ENCODE measurements around the gene BSN.
A peak's percentile ranks its signal among the peaks of the same experiment; 100 is the strongest.
"Not testable (repeated sequence)": the region's sequence is repeated elsewhere in the genome, so short reads cannot be mapped to it uniquely, and the experiment has no call there.

BSN gene

GRCh38 chr3:49674497-49674983 is 120.3 kb downstream of the BSN start:
- DNase-seq, result no peak

GRCh38 chr3:49675912-49676311 is 121.6 kb downstream of the BSN start:
- DNase-seq, result no peak

GRCh38 chr3:49680493-49681231 is 126.4 kb downstream of the BSN start:
- DNase-seq, result no peak

GRCh38 chr3:49681232-49681522 is 126.9 kb downstream of the BSN start:
- no peak for DNase-seq

- no peak for DNase-seq
Observed at GRCh38 chr3:49681543-49681942, 127.3 kb downstream of the BSN start.

GRCh38 chr3:49683162-49683561 is 128.9 kb downstream of the BSN start:
- no peak for DNase-seq

- DNase-seq, result not testable (repeated sequence)
Observed at GRCh38 chr3:49684453-49684852, 130.2 kb downstream of the BSN start.

- DNase-seq, result not testable (repeated sequence)
Observed at GRCh38 chr3:49685103-49685502, 130.8 kb downstream of the BSN start.

- DNase-seq, result not testable (repeated sequence)
Observed at GRCh38 chr3:49685846-49686245, 131.6 kb downstream of the BSN start.

- not testable (repeated sequence) for DNase-seq
Observed at GRCh38 chr3:49686346-49686745, 132.1 kb downstream of the BSN start.

GRCh38 chr3:49686769-49687423 is 132.6 kb downstream of the BSN start:
- DNase-seq, result peak; percentile 47

- DNase-seq, result not testable (repeated sequence)
Observed at GRCh38 chr3:49687424-49687795, 133.1 kb downstream of the BSN start.

- DNase-seq, result not testable (repeated sequence)
Observed at GRCh38 chr3:49688338-49689045, 134.2 kb downstream of the BSN start.

- DNase-seq, result peak; percentile 92
Observed at GRCh38 chr3:49689046-49689907, 135.0 kb downstream of the BSN start, which contains the start of the genes MST1 and RNF123. Gene MST1, minus strand, starts transcription at chr3:49689474. Its CDS starts 783 bp downstream, at chr3:49688691. Gene RNF123, plus strand, starts transcription at chr3:49689557. Its CDS starts 1,609 bp downstream, at chr3:49691166.

GRCh38 chr3:49689908-49690624 is 135.8 kb downstream of the BSN start:
- not testable (repeated sequence) for DNase-seq

GRCh38 chr3:49690856-49691255 is 136.6 kb downstream of the BSN start:
- DNase-seq, result not testable (repeated sequence)

- not testable (repeated sequence) for DNase-seq
Observed at GRCh38 chr3:49691481-49691880, 137.2 kb downstream of the BSN start.

GRCh38 chr3:49694409-49695070 is 140.3 kb downstream of the BSN start:
- DNase-seq, result not testable (repeated sequence)

GRCh38 chr3:49695350-49696015 is 141.2 kb downstream of the BSN start:
- DNase-seq, result not testable (repeated sequence)

- no peak for DNase-seq
Observed at GRCh38 chr3:49699281-49699979, 145.2 kb downstream of the BSN start.

Measured in fibroblast of skin of right biceps (primary cell).